GM12878 (cell line): ENCODE results near the gene TBX10. TPM values are rescaled to one million over a fixed set of nuclear protein-coding genes. Genes with fewer than 3 reads are reported as not detected.
A peak's percentile ranks its signal among the peaks of the same experiment; 100 is the strongest.

Experiments
- GATAD2B ChIP-seq: fragments of 450-650 bp; conservative IDR thresholded peaks from 2 replicates; pipeline ENCODE4 v1.6.1; 2017; ENCODE audit warnings: low read depth, mild to moderate bottlenecking, moderate library complexity
- IRF5 ChIP-seq: fragments of 450-650 bp; IDR thresholded peaks from 2 replicates; pipeline ENCODE4 v1.6.1; 2017; ENCODE audit warnings: borderline replicate concordance
- PRDM15 ChIP-seq: fragments of 450-650 bp; formaldehyde crosslinking; IDR thresholded peaks from 2 replicates; pipeline ENCODE4 v1.4.0; 2020; ENCODE audit warnings: mild to moderate bottlenecking, moderate library complexity
- RELA ChIP-seq: fragments of 450-650 bp; IDR thresholded peaks from 2 replicates; pipeline ENCODE4 v1.8.0; 2014; ENCODE audit warnings: borderline replicate concordance; ENCODE audit not compliant: partially characterized antibody
- SMAD1 ChIP-seq: fragments of 450-650 bp; IDR thresholded peaks from 2 replicates; pipeline ENCODE4 v1.6.1; 2018; ENCODE audit warnings: mild to moderate bottlenecking, low read depth; ENCODE audit not compliant: partially characterized antibody
- STAT1 ChIP-seq: fragments of 450-650 bp; conservative IDR thresholded peaks from 2 replicates; pipeline ENCODE4 v1.6.1; 2014; ENCODE audit warnings: antibody characterized with exemption, mild to moderate bottlenecking
- polyA plus RNA-seq, 11 experiments: library from polyadenylated mRNA; depleted of rRNA in 4 of 11; unstranded in 6 of 11; stranded (reverse) in 5 of 11; fragments of >200 nt; fragmentation: Nextera tagmentation in 4 of 11; fragmentation: Illumina TruSeq in 1 of 11; extraction: Ambion mirVana in 4 of 11; extraction: Trizol in 1 of 11; gene quantifications; 1 replicate in 1 of 11; 2 replicates in 10 of 11; pipeline versions ENCODE4 v1.2.1 to v1.2.3, GENCODE V29; 2011 to 2016; ENCODE audit warnings: inconsistent platforms in 2 of 11, missing spikeins in 2 of 11, low read depth in 1 of 11
- total RNA-seq, 4 experiments: library from RNA; depleted of rRNA in 3 of 4; stranded (reverse); fragments of >200 nt in 3 of 4; fragmentation: Illumina TruSeq in 1 of 4; extraction: Trizol in 1 of 4; gene quantifications; 2 replicates each; pipeline versions ENCODE4 v1.2.1 to v1.2.3, GENCODE V29; 2013 to 2021
- TF ChIP-seq, protein P1 (sequence below): IDR thresholded peaks from 2 replicates; pipeline ENCODE4 v1.6.1; 2011; ENCODE audit warnings: borderline replicate concordance, low read depth, mild to moderate bottlenecking, moderate library complexity, low read length; ENCODE audit not compliant: insufficient read depth, poor library complexity, severe bottlenecking

TBX10 gene
- total and polyA plus RNA-seq, 10 of the 15 experiments (the other 5 are each of a cell fraction or from before 2014, with no cell fraction given), result 0.10 to 0.44 (median 0.20) TPM; not detected in 4

- TF ChIP-seq RELA, result peak; percentile 30
- no peak for TF ChIP-seq SMAD1
- TF ChIP-seq STAT1, result no peak
- TF ChIP-seq GATAD2B, result peak; percentile 96
- TF ChIP-seq, protein P1, sequence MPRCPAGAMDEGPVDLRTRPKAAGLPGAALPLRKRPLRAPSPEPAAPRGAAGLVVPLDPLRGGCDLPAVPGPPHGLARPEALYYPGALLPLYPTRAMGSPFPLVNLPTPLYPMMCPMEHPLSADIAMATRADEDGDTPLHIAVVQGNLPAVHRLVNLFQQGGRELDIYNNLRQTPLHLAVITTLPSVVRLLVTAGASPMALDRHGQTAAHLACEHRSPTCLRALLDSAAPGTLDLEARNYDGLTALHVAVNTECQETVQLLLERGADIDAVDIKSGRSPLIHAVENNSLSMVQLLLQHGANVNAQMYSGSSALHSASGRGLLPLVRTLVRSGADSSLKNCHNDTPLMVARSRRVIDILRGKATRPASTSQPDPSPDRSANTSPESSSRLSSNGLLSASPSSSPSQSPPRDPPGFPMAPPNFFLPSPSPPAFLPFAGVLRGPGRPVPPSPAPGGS, result no peak
- no peak for TF ChIP-seq PRDM15
- TF ChIP-seq IRF5, result no peak
Measured at GRCh38 chr11:67629386-67630227, 10.0 kb downstream of the TBX10 start, which contains the start of gene NUDT8 (continued).
